Upper lobe of left lung (tissue), 4 donors: ENCODE data around the gene NKD2.

Source experiments
- EP300 ChIP-seq, 4 donors: sonication (generic); formaldehyde crosslinking; IDR thresholded peaks; one replicate each; pipeline ENCODE4 v1.5.1; 2017; ENCODE audit warnings: antibody characterized with exemption in 4 of 4, control low read depth in 2 of 4
- POLR2A ChIP-seq, 4 donors: fragments of 450-650 bp; IDR thresholded peaks; one replicate each; pipeline ENCODE4 v1.5.1; 2016 to 2017; ENCODE audit warnings: antibody characterized with exemption in 4 of 4, mild to moderate bottlenecking in 2 of 4
- POLR2AphosphoS5 ChIP-seq, 2 donors: sonication (generic); formaldehyde crosslinking; IDR thresholded peaks; one replicate each; pipeline ENCODE4 v1.5.1; 2017; ENCODE audit warnings: antibody characterized with exemption in 2 of 2
- TF ChIP-seq, protein P1 (sequence below), 6 experiments: fragments of 450-650 bp in 4 of 6; fragments of 200-600 bp in 2 of 6; sonication (generic) in 2 of 6; IDR thresholded peaks; one replicate each; pipeline ENCODE4 v1.5.1; 2016 to 2019; ENCODE audit warnings: antibody characterized with exemption in 6 of 6

GRCh38 chr5:1077491-1078020 lies 69.0 kb downstream of the NKD2 start:
- TF ChIP-seq, protein P1, sequence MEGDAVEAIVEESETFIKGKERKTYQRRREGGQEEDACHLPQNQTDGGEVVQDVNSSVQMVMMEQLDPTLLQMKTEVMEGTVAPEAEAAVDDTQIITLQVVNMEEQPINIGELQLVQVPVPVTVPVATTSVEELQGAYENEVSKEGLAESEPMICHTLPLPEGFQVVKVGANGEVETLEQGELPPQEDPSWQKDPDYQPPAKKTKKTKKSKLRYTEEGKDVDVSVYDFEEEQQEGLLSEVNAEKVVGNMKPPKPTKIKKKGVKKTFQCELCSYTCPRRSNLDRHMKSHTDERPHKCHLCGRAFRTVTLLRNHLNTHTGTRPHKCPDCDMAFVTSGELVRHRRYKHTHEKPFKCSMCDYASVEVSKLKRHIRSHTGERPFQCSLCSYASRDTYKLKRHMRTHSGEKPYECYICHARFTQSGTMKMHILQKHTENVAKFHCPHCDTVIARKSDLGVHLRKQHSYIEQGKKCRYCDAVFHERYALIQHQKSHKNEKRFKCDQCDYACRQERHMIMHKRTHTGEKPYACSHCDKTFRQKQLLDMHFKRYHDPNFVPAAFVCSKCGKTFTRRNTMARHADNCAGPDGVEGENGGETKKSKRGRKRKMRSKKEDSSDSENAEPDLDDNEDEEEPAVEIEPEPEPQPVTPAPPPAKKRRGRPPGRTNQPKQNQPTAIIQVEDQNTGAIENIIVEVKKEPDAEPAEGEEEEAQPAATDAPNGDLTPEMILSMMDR (IDR thresholded peaks at IDR 0.05), result no peak
- TF ChIP-seq POLR2A (IDR thresholded peaks at IDR 0.05) (no peak), EP300 (IDR thresholded peaks at IDR 0.05) (no peak), POLR2AphosphoS5 (IDR thresholded peaks at IDR 0.05) (no peak)
